ENCODE results near the gene PLEKHB2. TPM values are rescaled to one million over a fixed set of nuclear protein-coding genes. Genes with fewer than 3 reads are reported as not detected.
"Not testable (repeated sequence)": the region's sequence is repeated elsewhere in the genome, so short reads cannot be mapped to it uniquely, and the experiment has no call there.

The PLEKHB2 gene
- total RNA-seq, 1 donor from 2014 or later = 41.3 TPM

- intact Hi-C loops (cut with DNase I) = no loop called here
- no peak for DNase-seq (ENCODE audit: low spot score)
Observed at GRCh38 chr2:131127981-131128380, 22.8 kb downstream of the PLEKHB2 start.

GRCh38 chr2:131130298-131130596 lies 25.1 kb downstream of the PLEKHB2 start:
- intact Hi-C loops (cut with DNase I) = no loop called here
- no peak for DNase-seq (ENCODE audit: low spot score)

- intact Hi-C loops (cut with DNase I) = no loop called here
- no peak for DNase-seq (ENCODE audit: low spot score)
Observed at GRCh38 chr2:131132729-131133128, 27.6 kb downstream of the PLEKHB2 start.

GRCh38 chr2:131140581-131140980 lies 35.4 kb downstream of the PLEKHB2 start:
- DNase-seq (ENCODE audit: low spot score) = no peak
- intact Hi-C loops (cut with DNase I) = no loop called here

- intact Hi-C loops (cut with DNase I) = no loop called here
- DNase-seq (ENCODE audit: low spot score) = no peak
Observed at GRCh38 chr2:131142849-131143248, 37.7 kb downstream of the PLEKHB2 start.

GRCh38 chr2:131143803-131144202 lies 38.7 kb downstream of the PLEKHB2 start:
- intact Hi-C loops (cut with DNase I) = no loop called here
- no peak for DNase-seq (ENCODE audit: low spot score)

GRCh38 chr2:131145040-131145439 lies 39.9 kb downstream of the PLEKHB2 start:
- no peak for DNase-seq (ENCODE audit: low spot score)
- intact Hi-C loops (cut with DNase I) = no loop called here

- intact Hi-C loops (cut with DNase I) = no loop called here
- no peak for DNase-seq (ENCODE audit: low spot score)
Observed at GRCh38 chr2:131146231-131146630, 41.1 kb downstream of the PLEKHB2 start.

- intact Hi-C loops (cut with DNase I) = no loop called here
- no peak for DNase-seq (ENCODE audit: low spot score)
Observed at GRCh38 chr2:131146749-131147148, 41.6 kb downstream of the PLEKHB2 start.

- DNase-seq (ENCODE audit: low spot score) = no peak
- intact Hi-C loops (cut with DNase I) = no loop called here
Observed at GRCh38 chr2:131148426-131148825, 43.3 kb downstream of the PLEKHB2 start.

- not testable (repeated sequence) for DNase-seq (ENCODE audit: low spot score)
- intact Hi-C loops (cut with DNase I) = loop anchor here (5.0 kb wide), 1 partner anchor 997 kb away; no protein-coding TSS in a partner anchor
Observed at GRCh38 chr2:131150109-131150508, 45.0 kb downstream of the PLEKHB2 start.

GRCh38 chr2:131151398-131151797 lies 46.3 kb downstream of the PLEKHB2 start:
- intact Hi-C loops (cut with DNase I) = loop anchor here (5.0 kb wide), 1 partner anchor 996 kb away; no protein-coding TSS in a partner anchor
- DNase-seq (ENCODE audit: low spot score) = no peak

GRCh38 chr2:131152074-131152473 lies 46.9 kb downstream of the PLEKHB2 start:
- no peak for DNase-seq (ENCODE audit: low spot score)
- intact Hi-C loops (cut with DNase I) = loop anchor here (2.0 to 5.0 kb wide), 2 partner anchors 183 to 995 kb away; no protein-coding TSS in a partner anchor

GRCh38 chr2:131153529-131153928 lies 48.4 kb downstream of the PLEKHB2 start:
- no peak for DNase-seq (ENCODE audit: low spot score)
- intact Hi-C loops (cut with DNase I) = loop anchor here (2.0 to 5.0 kb wide), 2 partner anchors 181 to 994 kb away; no protein-coding TSS in a partner anchor

GRCh38 chr2:131154071-131154531 lies 49.0 kb downstream of the PLEKHB2 start:
- DNase-seq (ENCODE audit: low spot score) = no peak
- intact Hi-C loops (cut with DNase I) = loop anchor here (5.0 kb wide), 1 partner anchor 993 kb away; no protein-coding TSS in a partner anchor

GRCh38 chr2:131154647-131155046 lies 49.5 kb downstream of the PLEKHB2 start:
- no peak for DNase-seq (ENCODE audit: low spot score)
- intact Hi-C loops (cut with DNase I) = loop anchor here (5.0 kb wide), 1 partner anchor 993 kb away; no protein-coding TSS in a partner anchor

- intact Hi-C loops (cut with DNase I) = no loop called here
- DNase-seq (ENCODE audit: low spot score) = no peak
Observed at GRCh38 chr2:131155208-131155855, 50.2 kb downstream of the PLEKHB2 start.

GRCh38 chr2:131156452-131157149 lies 51.5 kb downstream of the PLEKHB2 start:
- intact Hi-C loops (cut with DNase I) = no loop called here
- no peak for DNase-seq (ENCODE audit: low spot score)

- DNase-seq (ENCODE audit: low spot score); intact Hi-C loops (cut with DNase I): not testable (repeated sequence)
Observed at GRCh38 chr2:131165562-131165961, 60.4 kb downstream of the PLEKHB2 start.

GRCh38 chr2:131168538-131168937 lies 63.4 kb downstream of the PLEKHB2 start:
- no peak for DNase-seq (ENCODE audit: low spot score)
- intact Hi-C loops (cut with DNase I) = no loop called here

GRCh38 chr2:131178050-131178449 lies 72.9 kb downstream of the PLEKHB2 start:
- intact Hi-C loops (cut with DNase I); DNase-seq (ENCODE audit: low spot score): not testable (repeated sequence)

All from cardiac septum (tissue), 1 donor.